ENCODE measurements around the gene NDUFA1.

DNA sequence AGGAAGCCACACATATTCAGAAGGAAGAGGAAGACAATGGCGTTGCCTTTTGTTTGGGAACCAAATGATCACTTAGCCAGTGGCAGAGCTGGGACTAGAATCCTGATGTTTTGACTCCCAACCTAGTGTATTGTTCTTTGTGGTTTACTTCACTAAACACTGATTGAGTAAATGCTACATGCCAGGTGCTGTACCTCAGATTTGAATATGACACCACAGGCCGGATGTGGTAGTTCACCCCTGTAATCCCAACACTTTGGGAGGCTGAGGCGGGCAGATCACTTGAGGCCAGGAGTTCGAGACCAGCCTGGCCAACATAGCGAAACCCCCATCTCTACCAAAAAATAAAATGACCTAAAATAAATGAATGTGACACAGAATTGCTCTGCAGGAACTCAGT, 8.4 kb downstream of the NDUFA1 start:
- TF ChIP-seq, protein P1, sequence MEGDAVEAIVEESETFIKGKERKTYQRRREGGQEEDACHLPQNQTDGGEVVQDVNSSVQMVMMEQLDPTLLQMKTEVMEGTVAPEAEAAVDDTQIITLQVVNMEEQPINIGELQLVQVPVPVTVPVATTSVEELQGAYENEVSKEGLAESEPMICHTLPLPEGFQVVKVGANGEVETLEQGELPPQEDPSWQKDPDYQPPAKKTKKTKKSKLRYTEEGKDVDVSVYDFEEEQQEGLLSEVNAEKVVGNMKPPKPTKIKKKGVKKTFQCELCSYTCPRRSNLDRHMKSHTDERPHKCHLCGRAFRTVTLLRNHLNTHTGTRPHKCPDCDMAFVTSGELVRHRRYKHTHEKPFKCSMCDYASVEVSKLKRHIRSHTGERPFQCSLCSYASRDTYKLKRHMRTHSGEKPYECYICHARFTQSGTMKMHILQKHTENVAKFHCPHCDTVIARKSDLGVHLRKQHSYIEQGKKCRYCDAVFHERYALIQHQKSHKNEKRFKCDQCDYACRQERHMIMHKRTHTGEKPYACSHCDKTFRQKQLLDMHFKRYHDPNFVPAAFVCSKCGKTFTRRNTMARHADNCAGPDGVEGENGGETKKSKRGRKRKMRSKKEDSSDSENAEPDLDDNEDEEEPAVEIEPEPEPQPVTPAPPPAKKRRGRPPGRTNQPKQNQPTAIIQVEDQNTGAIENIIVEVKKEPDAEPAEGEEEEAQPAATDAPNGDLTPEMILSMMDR (IDR thresholded peaks at IDR 0.05; ENCODE audit: low read length) = no peak
- no peak for TF ChIP-seq EZH2 (IDR thresholded peaks at IDR 0.05; ENCODE audit: borderline replicate concordance, low read length)
